ENCODE results near the gene ABCG1.
"Not testable (repeated sequence)": the region's sequence is repeated elsewhere in the genome, so short reads cannot be mapped to it uniquely, and the experiment has no call there.

Gene ABCG1

GRCh38 chr21:42276526-42277154 lies 57.7 kb downstream of the ABCG1 start:
- no peak for DNase-seq

DNA sequence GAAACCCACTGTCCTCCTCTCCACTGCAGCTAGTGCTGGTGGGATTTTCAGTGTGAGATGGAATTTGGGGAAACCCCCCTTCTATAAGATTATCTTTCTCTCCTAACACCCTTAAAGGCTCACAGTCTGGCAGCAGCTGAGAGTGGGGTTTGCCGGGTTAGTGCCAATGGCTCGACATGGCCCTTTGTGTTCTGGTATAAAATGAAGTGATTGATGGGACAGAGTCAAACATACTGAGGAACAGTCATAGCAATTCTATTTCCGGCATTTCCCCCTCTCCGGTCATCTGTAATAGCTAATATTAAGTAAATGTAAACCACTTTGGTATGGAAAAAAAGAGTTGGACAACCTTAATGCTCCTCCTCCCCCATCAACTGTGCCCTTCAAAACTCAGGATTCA lies 58.7 kb downstream of the ABCG1 start:
- DNase-seq: no peak

DNA sequence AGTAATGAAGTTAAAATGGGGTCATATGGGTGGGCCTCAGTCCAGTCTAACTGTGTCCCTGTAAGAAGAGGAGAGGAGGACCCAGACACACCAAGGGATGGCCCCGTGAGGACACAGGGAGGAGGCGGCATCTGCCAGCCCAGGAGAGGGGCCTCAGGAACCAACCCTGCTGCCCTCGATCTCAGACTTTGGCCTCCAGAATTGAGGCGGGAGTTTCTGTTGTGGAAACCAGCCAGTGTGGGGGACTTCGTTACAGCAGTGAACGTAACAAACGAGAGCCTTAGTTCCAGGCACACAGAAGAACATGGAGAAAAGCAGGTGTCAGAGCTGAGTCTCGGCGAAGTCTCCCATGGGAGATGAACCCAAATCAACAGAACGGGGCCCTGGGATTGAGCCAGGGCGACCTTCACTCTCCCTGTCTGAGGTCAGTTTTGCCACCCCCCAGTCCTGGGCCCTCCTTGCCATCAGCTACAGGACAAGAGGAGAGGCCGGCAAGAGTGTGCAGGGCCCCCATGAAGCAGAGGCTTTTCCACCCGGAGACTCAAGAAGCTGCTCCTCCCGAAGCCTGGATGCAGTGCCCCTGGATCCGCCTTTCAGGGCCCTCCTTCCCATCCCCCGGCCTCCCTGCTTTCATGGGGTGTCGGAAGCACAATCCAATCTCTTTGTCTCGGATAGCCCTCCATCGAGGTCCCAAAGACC lies 59.7 kb downstream of the ABCG1 start:
- DNase-seq: no peak

DNA sequence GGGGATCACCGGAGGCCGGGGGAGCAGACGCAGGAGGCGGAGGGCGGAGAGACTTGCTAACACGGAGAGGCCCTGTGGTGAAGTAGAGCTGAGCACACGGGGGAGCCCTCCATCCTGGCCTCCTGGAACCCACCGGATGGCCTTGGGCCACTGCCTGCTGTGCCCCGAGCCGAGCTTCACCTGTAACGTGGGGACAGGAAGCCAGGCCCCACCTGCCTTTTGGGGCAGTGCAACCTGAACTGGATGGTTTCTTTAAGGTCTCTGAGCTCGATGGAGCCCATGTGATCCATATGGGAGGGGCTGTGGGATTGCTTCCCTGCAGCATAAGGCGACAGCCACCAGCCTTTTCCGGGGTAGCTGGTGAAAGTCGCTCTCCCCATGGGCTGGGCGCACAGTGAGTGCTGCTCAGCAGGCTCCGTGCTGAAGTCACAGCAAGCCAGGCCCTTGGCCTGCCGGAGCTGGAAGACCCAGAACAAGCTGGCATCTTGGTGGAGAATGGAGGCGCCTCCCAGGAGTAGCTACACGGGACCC lies 60.5 kb downstream of the ABCG1 start:
- no peak for DNase-seq

GRCh38 chr21:42279888-42280287 lies 60.9 kb downstream of the ABCG1 start:
- DNase-seq: no peak

- DNase-seq: no peak
Measured at GRCh38 chr21:42280356-42281180, 61.6 kb downstream of the ABCG1 start.

DNA sequence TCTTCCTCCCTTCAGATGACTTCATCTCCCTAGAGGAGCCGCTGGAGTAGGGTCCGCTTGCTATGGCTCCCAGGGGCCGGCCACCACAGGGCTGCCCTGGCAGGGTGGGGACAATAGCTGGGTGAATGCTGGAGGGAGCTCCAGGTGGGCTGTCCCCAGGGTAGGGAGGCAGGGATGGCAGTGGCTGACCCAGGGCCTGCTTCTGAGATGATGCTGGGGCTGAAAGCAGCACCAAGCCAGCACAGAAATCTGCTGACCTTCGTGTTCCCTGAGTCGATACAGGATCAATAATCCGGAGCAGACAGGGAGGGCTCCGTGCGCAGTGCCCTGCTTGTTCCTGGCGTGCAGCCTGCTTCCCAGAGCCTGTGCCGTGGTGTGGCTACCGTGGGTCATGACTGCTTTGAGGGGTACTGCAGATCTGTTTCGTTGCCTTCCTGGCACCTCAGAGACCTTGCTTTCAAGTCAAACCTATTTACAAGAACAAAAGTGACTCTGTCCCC lies 62.3 kb downstream of the ABCG1 start:
- DNase-seq: no peak

GRCh38 chr21:42282021-42282420 lies 63.1 kb downstream of the ABCG1 start:
- DNase-seq: no peak

DNA sequence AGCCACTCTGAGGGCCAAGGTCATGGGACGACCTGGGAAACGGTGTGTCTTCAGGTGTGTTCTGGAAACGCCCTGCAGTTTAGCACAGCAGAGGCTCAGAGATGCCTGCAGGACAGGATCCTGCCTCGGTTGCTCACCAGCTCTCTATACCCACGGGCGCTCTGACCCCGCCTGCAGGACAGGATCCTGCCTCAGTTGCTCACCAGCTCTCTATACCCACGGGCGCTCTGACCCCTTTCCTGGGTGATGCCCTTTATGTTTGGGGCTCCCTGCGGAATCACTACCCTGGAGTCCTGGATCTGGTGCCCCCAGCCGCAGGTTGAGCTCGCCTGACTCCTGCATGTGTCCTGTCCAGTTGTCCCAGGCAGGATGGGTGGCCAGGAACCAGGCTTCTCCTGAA lies 63.8 kb downstream of the ABCG1 start:
- DNase-seq: no peak

GRCh38 chr21:42285569-42286245 lies 66.8 kb downstream of the ABCG1 start:
- no peak for DNase-seq

DNA sequence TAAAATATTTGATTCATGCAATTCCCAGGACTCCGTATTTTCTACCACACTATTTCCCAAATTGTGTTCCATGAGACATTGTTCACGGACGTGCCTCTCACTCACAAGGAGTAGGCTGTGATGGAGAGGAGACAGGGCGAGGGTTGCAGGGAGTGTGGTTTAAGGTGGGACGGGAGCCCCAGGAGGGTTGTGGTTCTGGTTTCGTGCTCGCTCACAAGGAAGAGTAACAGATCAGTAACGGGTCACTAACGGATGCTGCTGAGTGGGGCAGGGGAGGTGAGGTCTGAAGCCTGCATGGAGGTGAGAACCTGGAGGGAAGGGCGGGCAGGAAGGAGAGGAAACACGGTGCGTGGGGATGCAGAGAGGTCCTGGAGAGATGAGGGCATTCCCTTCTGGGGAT lies 67.5 kb downstream of the ABCG1 start:
- no peak for DNase-seq

- no peak for DNase-seq
Measured at GRCh38 chr21:42287193-42288083, 68.5 kb downstream of the ABCG1 start.

GRCh38 chr21:42288962-42289361 lies 70.0 kb downstream of the ABCG1 start:
- DNase-seq: no peak

DNA sequence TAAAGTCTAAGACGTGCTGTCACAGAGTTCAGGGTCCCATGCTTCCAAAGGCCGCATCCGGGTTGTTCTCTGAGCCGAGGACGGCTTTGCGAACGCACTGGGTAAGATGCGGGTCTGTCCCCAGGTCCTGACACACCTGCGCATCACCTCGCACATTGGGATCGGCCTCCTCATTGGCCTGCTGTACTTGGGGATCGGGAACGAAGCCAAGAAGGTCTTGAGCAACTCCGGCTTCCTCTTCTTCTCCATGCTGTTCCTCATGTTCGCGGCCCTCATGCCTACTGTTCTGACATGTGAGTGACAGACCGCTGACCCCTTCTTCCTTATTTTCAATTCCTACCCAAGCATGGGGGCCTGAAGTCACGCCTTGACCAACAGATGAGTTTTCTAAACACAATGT lies 71.0 kb downstream of the ABCG1 start:
- no peak for DNase-seq

- DNase-seq: no peak
Measured at GRCh38 chr21:42290505-42290904, 71.6 kb downstream of the ABCG1 start.

DNA sequence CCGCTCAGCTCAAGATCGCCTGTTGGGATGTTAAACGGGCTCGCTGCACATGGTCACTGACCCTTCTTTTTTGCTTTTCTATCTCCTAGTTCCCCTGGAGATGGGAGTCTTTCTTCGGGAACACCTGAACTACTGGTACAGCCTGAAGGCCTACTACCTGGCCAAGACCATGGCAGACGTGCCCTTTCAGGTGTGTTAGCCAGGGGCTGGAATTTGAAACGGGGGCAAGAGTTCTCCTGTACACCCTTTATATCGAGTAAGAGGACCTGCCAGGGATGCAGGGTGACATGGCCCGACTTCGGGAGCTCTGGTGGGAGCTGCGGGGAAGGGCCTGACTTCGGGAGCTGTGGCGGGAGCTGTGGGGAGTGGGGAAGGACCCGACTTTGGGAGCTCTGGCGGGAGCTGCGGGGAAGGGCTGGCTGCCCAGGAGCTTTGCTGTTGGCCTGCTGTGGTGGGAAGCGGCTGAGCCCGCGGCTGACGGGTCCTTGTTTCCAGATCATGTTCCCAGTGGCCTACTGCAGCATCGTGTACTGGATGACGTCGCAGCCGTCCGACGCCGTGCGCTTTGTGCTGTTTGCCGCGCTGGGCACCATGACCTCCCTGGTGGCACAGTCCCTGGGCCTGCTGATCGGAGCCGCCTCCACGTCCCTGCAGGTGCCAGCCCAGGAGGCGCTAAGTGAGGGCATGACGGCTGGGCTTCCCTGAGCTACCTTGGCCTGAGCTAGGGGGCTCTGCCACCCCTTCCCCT lies 72.2 kb downstream of the ABCG1 start:
- DNase-seq: no peak

DNA sequence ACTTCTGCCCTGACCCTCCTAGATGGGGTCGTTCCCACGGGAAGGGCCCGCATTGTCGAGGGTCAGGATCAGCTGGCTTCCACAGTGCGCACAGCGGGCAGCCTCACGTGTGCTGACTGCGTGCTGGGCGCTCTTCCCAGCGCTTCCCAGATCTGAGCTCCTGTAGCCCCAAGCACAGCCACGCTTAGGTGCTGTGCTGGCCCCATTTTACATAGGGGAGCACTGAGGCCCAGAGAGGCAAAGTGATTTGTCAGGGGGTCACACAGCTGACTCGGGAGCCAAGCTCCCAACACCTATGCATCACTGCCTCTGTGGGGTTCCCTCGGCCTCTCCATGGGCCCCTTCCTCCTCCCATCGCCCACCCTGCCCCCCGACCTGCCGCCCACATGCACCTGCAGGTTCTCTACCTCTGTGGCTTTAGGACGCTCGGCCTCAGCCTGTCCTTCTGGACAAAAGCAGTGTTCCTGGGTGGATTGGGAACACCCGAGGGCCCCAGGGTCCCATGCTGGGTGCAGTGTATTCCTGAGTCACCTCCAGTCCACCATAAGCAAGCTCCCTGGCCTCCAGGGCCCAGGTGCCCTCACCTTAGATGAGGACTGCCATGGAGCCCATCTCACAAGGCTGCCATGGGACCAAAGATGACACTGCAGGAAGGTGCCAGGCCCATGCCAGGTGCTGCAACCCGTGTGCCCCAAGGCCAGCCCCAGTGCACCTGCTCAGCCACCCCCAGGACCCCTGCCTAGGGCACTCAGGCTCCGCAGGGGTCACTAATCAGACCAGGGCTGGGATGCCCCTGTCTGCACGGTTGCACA lies 73.0 kb downstream of the ABCG1 start:
- no peak for DNase-seq

- DNase-seq: not testable (repeated sequence)
Measured at GRCh38 chr21:42292563-42293142, 73.7 kb downstream of the ABCG1 start.

DNA sequence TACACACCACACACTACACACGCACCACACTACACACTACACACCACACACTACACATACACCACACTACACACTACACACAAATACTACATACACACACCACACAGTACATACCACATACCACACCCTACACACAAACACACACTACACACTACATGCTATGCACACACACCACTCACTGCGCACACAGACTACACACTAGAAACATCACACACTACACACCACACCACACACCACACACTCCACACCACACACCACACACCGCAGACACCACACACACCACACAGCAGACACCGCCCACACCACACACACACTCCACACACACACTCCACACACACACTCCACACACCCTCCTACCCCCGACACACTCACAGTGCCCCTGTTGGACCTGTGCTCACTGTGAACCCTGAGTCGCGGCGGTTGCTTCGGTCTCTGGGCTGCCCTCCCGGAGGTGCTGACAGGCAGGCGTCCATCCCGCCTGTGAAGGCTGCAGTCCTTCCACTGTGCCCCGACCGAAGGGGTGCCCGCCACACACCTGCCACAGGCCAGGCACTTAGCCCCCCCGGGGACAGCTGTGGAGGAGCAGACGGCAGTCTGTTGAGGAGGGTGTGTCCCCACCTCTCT lies 74.8 kb downstream of the ABCG1 start:
- DNase-seq: no peak
